ENCODE data around the gene TOMM7.

DNA sequence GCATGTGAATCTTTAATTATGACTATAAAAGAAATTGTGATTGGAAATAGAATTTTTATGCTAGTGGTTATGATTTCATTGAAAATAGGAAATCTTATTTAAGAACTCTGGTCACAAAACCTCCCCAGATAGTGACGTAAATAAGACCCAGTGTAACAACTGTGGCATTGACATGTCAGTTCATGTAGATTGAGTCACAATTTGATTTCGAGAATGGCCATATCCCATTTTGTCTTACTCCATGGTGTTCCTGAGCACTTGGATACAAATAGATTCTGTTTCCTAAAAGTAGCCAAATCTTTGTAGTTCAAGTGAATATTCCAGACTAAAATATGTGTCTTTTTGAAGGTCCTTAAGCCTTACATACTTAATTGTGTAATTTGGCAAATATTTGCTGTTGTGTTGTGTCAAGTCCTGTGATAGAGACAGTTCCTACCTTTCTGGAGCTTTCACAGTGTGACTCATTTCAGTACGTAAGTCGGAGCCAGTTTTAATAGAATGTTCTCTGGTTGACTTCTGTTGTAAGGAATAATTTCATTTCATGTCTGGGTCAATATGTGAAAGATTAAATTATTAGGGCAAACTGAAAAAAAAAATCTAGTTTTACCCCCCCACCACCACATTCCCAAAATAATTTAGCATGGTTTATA is 37.1 kb upstream of the TOMM7 start:
- no peak for TF ChIP-seq POLR2A (IDR thresholded peaks at IDR 0.05)
- TF ChIP-seq, protein P1, sequence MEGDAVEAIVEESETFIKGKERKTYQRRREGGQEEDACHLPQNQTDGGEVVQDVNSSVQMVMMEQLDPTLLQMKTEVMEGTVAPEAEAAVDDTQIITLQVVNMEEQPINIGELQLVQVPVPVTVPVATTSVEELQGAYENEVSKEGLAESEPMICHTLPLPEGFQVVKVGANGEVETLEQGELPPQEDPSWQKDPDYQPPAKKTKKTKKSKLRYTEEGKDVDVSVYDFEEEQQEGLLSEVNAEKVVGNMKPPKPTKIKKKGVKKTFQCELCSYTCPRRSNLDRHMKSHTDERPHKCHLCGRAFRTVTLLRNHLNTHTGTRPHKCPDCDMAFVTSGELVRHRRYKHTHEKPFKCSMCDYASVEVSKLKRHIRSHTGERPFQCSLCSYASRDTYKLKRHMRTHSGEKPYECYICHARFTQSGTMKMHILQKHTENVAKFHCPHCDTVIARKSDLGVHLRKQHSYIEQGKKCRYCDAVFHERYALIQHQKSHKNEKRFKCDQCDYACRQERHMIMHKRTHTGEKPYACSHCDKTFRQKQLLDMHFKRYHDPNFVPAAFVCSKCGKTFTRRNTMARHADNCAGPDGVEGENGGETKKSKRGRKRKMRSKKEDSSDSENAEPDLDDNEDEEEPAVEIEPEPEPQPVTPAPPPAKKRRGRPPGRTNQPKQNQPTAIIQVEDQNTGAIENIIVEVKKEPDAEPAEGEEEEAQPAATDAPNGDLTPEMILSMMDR (IDR thresholded peaks at IDR 0.05), result no peak
